GM20000 (cell line): ENCODE results near the gene SLC39A2.
A peak's percentile ranks its signal among the peaks of the same experiment; 100 is the strongest.
"Not testable (repeated sequence)": the region's sequence is repeated elsewhere in the genome, so short reads cannot be mapped to it uniquely, and the experiment has no call there.

Experiments used
- DNase-seq: peaks from one replicate; pipeline ENCODE4 v3.0.0; 2012; ENCODE audit warnings: low spot score
- TF ChIP-seq, protein P1 (sequence below): IDR thresholded peaks from 2 replicates; pipeline ENCODE4 v1.5.1; 2012; ENCODE audit warnings: mild to moderate bottlenecking, control low read depth; ENCODE audit errors: extremely low read depth, missing control alignments

SLC39A2 gene, protein sequence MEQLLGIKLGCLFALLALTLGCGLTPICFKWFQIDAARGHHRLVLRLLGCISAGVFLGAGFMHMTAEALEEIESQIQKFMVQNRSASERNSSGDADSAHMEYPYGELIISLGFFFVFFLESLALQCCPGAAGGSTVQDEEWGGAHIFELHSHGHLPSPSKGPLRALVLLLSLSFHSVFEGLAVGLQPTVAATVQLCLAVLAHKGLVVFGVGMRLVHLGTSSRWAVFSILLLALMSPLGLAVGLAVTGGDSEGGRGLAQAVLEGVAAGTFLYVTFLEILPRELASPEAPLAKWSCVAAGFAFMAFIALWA

DNA sequence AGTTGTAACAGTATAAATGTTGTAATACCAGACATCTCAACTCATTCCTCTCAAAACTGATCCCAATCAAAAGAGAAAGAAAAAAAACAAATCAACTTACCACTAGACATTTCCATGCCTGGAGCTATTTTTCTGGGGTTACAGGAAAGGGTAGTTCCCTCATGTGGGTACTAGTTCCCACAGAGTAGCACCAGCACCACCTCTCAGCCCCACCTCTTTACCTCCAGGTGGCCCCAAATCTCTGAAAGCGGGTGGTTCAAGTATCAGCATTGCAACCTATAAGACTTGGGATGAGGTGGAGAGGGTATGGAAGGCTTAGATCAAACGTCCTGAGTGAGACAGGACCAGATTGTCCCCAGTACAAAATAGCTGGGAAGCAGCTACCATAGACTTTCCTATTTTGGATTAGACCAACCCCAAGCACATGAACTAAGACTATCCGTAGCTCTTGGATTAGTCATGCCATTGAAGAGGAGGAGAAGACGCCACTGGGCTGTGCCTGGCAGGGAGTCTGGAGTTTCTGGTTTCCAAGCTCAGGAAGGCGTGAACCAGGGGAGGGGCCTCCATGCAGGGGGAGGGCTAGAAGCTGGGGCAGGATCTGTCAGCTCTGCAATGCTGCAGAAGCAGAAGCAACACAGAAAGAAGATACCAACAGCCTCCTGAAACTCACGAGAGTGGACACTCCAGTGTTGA lies at the start of gene SLC39A2:
Gene SLC39A2, plus strand, starts transcription at position 620 of the 693 bp plus-strand sequence. CDS start 154 bp downstream, outside the sequence.
- TF ChIP-seq, protein P1, sequence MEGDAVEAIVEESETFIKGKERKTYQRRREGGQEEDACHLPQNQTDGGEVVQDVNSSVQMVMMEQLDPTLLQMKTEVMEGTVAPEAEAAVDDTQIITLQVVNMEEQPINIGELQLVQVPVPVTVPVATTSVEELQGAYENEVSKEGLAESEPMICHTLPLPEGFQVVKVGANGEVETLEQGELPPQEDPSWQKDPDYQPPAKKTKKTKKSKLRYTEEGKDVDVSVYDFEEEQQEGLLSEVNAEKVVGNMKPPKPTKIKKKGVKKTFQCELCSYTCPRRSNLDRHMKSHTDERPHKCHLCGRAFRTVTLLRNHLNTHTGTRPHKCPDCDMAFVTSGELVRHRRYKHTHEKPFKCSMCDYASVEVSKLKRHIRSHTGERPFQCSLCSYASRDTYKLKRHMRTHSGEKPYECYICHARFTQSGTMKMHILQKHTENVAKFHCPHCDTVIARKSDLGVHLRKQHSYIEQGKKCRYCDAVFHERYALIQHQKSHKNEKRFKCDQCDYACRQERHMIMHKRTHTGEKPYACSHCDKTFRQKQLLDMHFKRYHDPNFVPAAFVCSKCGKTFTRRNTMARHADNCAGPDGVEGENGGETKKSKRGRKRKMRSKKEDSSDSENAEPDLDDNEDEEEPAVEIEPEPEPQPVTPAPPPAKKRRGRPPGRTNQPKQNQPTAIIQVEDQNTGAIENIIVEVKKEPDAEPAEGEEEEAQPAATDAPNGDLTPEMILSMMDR: no peak
- no peak for DNase-seq

DNA sequence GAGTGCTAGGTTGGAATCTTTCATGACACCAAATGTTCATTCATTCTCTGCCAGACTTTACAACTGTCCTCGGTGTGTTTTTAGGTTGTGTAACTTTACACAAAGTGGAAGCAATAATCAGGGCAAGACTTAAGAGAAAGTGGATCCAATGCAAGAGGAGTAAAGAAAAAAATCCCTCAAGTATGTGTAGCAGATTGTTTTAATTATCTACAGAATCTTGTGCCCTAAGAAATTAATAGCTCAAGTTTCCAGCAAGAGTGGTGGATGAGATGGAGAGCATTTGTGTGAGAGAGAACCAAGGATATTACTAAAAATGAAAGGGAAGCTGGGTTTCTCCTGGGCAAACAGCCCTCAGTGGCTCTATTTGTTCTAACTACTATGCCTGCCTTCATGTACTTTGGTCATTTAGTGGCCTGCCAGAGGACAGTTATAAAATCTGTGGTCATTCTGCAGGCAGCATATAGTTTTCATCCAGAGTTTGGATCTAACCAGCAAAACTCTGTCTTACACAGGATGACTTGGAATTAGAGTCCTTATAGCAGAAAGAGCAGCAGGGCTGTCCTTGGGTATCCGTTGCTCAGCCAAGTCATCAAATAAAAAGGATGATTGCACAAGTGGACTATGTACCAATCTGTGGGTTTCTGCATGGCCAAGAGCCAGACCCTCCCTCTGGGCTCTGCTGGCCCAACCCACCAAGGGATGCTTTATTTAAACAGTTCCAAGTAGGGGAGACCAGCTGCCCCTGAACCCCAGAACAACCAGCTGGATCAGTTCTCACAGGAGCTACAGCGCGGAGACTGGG lies 44.2 kb upstream of the SLC39A2 start, which contains the start of gene RNASE2:
Gene RNASE2, plus strand, starts transcription at position 752 of the 802 bp plus-strand sequence. CDS start 285 bp downstream, outside the sequence.
- not testable (repeated sequence) for DNase-seq

DNA sequence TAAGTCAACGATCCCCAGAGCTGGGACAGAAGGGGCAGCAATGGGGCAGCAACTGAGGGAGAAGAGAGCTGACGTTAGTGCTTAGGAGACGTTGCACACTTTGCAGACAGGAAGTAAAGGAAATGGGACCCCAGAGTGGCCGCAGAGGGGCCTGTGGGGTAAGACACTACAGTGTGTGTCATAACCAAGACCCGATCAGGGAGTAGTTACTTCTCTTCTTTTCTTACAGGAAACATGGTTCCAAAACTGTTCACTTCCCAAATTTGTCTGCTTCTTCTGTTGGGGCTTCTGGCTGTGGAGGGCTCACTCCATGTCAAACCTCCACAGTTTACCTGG lies 43.6 kb upstream of the SLC39A2 start:
- DNase-seq: not testable (repeated sequence)

DNA sequence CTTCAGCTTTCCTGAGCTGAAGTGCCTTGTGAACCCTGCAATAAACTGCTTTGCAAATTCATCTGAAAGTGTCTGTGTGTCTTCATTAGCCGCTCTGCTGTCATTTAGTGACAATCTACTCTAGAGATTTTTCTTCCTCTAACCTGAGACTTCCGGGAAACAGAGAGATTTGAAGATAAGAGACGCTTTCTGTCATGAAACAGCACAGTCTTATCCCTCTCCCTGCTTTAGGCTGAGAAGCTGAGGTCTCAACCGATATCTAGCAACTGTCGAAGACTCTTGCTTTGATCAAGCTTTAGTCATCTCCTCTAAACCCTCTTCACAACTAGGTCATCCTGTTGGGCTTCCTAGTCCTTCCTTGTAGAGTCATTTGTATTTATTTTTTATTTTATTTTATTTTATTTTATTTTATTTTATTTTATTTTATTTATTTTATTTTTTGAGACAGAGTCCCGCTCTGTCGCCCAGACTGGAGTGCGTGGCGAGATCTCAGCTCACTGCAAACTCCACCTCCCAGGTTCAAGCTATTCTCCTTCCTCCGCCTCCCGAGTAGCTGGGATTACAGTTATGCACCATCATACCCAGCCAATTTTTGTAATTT lies 42.6 kb upstream of the SLC39A2 start:
- DNase-seq: no peak
- TF ChIP-seq, protein P1: no peak

DNA sequence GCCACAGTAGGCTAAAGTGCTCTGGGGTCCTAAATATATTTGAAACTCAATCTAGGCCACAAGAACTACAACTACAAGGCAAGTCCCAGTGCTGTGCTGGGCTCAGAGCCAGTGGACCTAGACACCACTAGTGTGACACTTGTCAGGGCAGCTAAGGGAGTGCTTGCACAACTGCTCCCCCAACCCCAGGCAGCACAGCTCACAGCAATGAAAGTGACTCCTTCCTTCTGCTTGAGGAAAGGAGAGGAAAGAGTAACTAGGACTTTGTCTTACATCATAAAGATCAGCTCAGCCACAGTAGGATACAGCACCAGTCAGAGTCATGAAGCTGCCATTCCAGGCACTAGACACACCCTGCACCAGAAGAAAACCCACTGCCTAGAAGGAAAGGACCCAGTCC lies 40.1 kb upstream of the SLC39A2 start:
- not testable (repeated sequence) for DNase-seq

DNA sequence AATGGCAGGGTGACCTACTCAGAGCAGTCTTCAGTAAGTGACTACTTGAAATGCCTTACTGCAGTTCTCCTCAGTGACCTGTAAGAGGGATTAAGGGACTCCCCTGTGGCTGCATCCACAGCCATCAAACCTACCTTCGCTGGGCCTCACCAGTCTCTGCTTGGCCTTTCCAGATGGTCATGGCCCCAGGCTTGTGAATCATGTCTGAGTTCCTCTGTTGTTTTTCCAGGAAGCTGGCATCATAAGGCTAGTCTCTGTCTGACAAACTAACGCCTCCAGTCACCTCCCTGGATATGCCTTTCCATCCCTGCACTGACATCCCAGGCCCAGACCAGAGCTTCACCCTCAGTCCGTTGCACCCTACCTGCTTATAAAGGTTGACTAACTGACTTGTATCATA lies 29.8 kb upstream of the SLC39A2 start:
- TF ChIP-seq, protein P1: no peak
- no peak for DNase-seq

DNA sequence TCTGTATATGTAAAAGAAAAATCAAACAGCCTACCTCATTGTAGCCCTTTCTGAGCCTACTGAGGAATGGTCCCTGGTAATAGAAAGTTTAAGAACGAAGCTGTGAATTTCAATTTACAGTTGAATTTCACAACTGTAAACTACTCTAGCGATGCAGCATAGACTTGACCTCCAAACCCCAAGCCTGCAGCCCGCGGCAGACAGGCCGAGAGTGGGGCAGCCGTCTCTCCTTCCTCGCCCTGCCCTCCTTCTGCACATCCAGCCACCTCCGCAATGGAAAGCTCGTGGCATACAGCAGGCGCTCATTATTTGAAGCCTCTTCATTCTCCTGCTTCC lies 28.5 kb upstream of the SLC39A2 start:
- DNase-seq: no peak
- TF ChIP-seq, protein P1: no peak

DNA sequence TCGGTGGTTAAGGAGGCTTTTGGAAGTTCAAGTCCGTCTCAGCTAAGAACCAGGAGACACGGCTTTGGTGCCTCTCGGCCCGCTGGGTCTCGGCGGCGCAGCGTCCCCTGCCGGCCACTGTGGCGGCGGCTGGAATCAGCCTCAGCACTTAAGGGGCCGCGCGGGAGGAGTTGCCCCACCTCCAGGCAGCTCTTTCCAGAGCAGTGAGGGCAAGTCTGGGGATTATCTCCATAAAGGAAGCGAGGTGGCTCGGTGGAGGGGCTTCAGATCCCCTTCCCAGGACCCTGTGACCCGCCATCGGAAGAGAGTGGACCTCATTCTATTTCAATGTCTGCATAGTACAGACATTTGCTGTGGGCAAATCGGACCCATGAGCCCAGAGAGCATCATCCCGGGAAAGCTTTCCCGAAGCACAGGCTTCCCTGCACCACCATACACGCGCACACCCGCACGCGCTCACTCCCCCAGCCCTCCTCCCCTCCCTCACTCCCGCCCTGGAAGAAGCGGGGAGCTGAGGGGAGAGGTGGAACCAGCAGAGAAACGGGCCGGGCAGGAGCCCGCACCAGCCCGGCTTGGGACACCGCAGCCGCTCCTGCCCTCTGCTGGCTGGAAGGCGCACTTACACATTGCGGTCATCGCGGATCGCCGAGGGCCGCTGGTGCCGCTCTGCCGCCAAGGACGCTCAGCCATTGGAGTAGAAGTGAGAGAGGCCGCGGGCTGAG lies 27.9 kb upstream of the SLC39A2 start:
- DNase-seq: peak; percentile 77
- TF ChIP-seq, protein P1: peak; percentile 92
